Esophagus mucosa (tissue), 1 donor: ENCODE data around the gene CCDC86. TPM values are rescaled to one million over a fixed set of nuclear protein-coding genes. Genes with fewer than 3 reads are reported as not detected.

Source experiments
- ATAC-seq: fragments of 200-7000 bp; cut with Tn5 transposase; one replicate; pipeline ENCODE4 v1.9.1; 2020
- total RNA-seq: library from RNA; stranded (reverse); gene quantifications from one replicate; pipeline ENCODE4 v1.2.4, GENCODE V29; 2023
- donor health status: DM: yes; HTN: yes; CAD: no.

CCDC86 gene
- total RNA-seq, 1 donor from 2014 or later = 19.9 TPM

GRCh38 chr11:60854140-60854846 is 12.4 kb downstream of the CCDC86 start:
- no peak for ATAC-seq

GRCh38 chr11:60854847-60855725 is 13.2 kb downstream of the CCDC86 start:
- ATAC-seq = no peak

- ATAC-seq = no peak
Measured at GRCh38 chr11:60855726-60856633, 14.1 kb downstream of the CCDC86 start, which contains the start of gene PTGDR2. PTGDR2 (minus strand) TSS chr11:60855950; CDS start chr11:60853722, 2,228 bp downstream.

GRCh38 chr11:60857378-60858232 is 15.7 kb downstream of the CCDC86 start:
- no peak for ATAC-seq

GRCh38 chr11:60858236-60858635 is 16.3 kb downstream of the CCDC86 start:
- no peak for ATAC-seq

GRCh38 chr11:60858731-60859464 is 17.0 kb downstream of the CCDC86 start:
- ATAC-seq = no peak

- ATAC-seq = no peak
Measured at GRCh38 chr11:60859616-60860250, 17.8 kb downstream of the CCDC86 start.

GRCh38 chr11:60860943-60861342 is 19.0 kb downstream of the CCDC86 start:
- no peak for ATAC-seq

- no peak for ATAC-seq
Measured at GRCh38 chr11:60862171-60862570, 20.3 kb downstream of the CCDC86 start.

GRCh38 chr11:60863550-60864521 is 21.9 kb downstream of the CCDC86 start:
- no peak for ATAC-seq

- ATAC-seq = no peak
Measured at GRCh38 chr11:60864856-60865513, 23.1 kb downstream of the CCDC86 start.

- ATAC-seq = peak; percentile 34
Measured at GRCh38 chr11:60866911-60867870, 25.3 kb downstream of the CCDC86 start, which contains the start of gene ZP1. ZP1 (plus strand) TSS chr11:60867542; CDS start chr11:60867562, 20 bp downstream.

GRCh38 chr11:60867871-60868681 is 26.2 kb downstream of the CCDC86 start:
- no peak for ATAC-seq

GRCh38 chr11:60868682-60869450 is 27.0 kb downstream of the CCDC86 start:
- no peak for ATAC-seq

GRCh38 chr11:60869451-60869825 is 27.5 kb downstream of the CCDC86 start:
- ATAC-seq = no peak

GRCh38 chr11:60870276-60870675 is 28.4 kb downstream of the CCDC86 start:
- ATAC-seq = no peak
